Mesendoderm (in vitro differentiated cells): ENCODE measurements around the gene STK32B.

ENCODE experiments used
- DNase-seq: peaks from one replicate; pipeline ENCODE4 v3.0.0; 2013
- H2AK5ac ChIP-seq: 2 replicates; pipeline ENCODE4 v1.6.1; 2013; ENCODE audit warnings: low read length, inconsistent platforms
- H2BK120ac ChIP-seq: 2 replicates; pipeline ENCODE4 v1.6.1; 2013; ENCODE audit warnings: low read depth, mild to moderate bottlenecking, low read length, moderate library complexity, mixed read lengths
- H2BK15ac ChIP-seq: replicated peaks from 2 replicates; pipeline ENCODE4 v1.6.1; 2013; ENCODE audit warnings: low read depth, mild to moderate bottlenecking, moderate library complexity
- H2BK5ac ChIP-seq: 2 replicates; pipeline ENCODE4 v1.6.1; 2013; ENCODE audit warnings: low read length, inconsistent platforms
- H3K18ac ChIP-seq: 2 replicates; pipeline ENCODE4 v1.6.1; 2013; ENCODE audit warnings: mild to moderate bottlenecking, low read length, mixed read lengths
- H3K23ac ChIP-seq: one replicate; pipeline ENCODE4 v1.6.1; 2013; ENCODE audit warnings: low read length
- H3K27ac ChIP-seq: 2 replicates; pipeline ENCODE4 v1.5.1; 2013; ENCODE audit warnings: low read depth, mild to moderate bottlenecking, inconsistent platforms, low read length, moderate library complexity
- H3K27me3 ChIP-seq: 2 replicates; pipeline ENCODE4 v1.6.1; 2013; ENCODE audit warnings: low read length, control low read depth, mild to moderate bottlenecking, inconsistent platforms; ENCODE audit not compliant: insufficient read depth, poor library complexity
- H3K36me3 ChIP-seq: 2 replicates; pipeline ENCODE4 v1.6.1; 2013; ENCODE audit warnings: low read length, inconsistent platforms; ENCODE audit not compliant: control insufficient read depth, insufficient read depth
- H3K4ac ChIP-seq: one replicate; pipeline ENCODE4 v1.6.1; 2013; ENCODE audit warnings: low read depth, mild to moderate bottlenecking, low read length, moderate library complexity
- H3K4me1 ChIP-seq: 2 replicates; pipeline ENCODE4 v1.6.1; 2013; ENCODE audit warnings: low read depth, low read length, inconsistent platforms; ENCODE audit not compliant: control insufficient read depth
- H3K4me2 ChIP-seq: 2 replicates; pipeline ENCODE4 v1.6.1; 2013; ENCODE audit warnings: low read length
- H3K4me3 ChIP-seq: 2 replicates; pipeline ENCODE4 v1.5.1; 2013; ENCODE audit warnings: mild to moderate bottlenecking, low read length
- H3K56ac ChIP-seq: one replicate; pipeline ENCODE4 v1.6.1; 2013; ENCODE audit warnings: low read length
- H3K79me1 ChIP-seq: 2 replicates; pipeline ENCODE4 v1.6.1; 2013; ENCODE audit warnings: low read length, inconsistent platforms
- H3K79me2 ChIP-seq: 2 replicates; pipeline ENCODE4 v1.6.1; 2013; ENCODE audit warnings: mild to moderate bottlenecking, low read length; ENCODE audit not compliant: control insufficient read depth, insufficient read depth
- H3K9ac ChIP-seq: 2 replicates; pipeline ENCODE4 v1.6.1; 2013; ENCODE audit warnings: low read length, inconsistent platforms
- H4K5ac ChIP-seq: one replicate; pipeline ENCODE4 v1.6.1; 2013; ENCODE audit warnings: low read length
- H4K8ac ChIP-seq: one replicate; pipeline ENCODE4 v1.6.1; 2013; ENCODE audit warnings: low read depth, mild to moderate bottlenecking, control low read depth, low read length, moderate library complexity
- WGBS: extraction: QIAGEN DNeasy Blood & Tissue Kit; methylation state at CpG from one replicate; pipeline ENCODE4 v1.1.7; 2013; ENCODE audit warnings: low lambda C conversion rate, missing lambda C conversion rate; ENCODE audit not compliant: insufficient coverage; ENCODE audit errors: extremely low coverage; 5-methylcytosine and 5-hydroxymethylcytosine counted together

The STK32B gene

DNA sequence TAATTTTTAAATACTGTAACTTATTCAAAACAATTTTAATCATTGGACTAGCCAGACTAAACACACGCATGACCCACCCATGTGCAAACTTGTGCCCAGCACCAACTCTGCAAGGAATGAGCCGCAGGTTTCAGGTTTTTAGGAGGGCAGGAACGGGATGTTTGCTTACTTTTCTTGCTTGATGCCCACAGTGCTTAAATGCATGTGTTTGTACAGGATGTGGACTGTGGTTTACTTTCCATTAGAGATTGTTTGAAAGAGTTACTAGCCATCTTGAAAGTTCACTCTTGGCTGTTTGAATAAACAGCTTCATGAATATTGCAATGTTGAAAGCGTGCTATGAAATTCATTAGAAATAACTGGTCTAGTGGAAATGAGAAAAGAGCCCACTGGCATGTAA lies 83.3 kb downstream of the STK32B start:
- Histone ChIP-seq H3K56ac (no peak overlapping the region), H2BK15ac (no peak overlapping the region), H3K18ac (no peak overlapping the region), H3K4me1 (no peaks in the 10 kb centered on the region), H4K5ac (no peak overlapping the region), H3K27me3 (no peaks in the 10 kb centered on the region), H2AK5ac (no peak overlapping the region), H3K23ac (no peak overlapping the region), H3K4ac (no peak overlapping the region), H3K79me2 (no peaks in the 10 kb centered on the region), H3K9ac (no peak overlapping the region), H3K4me2 (no peak overlapping the region), H3K4me3 (no peak overlapping the region), H2BK120ac (no peak overlapping the region), H3K36me3 (no peaks in the 10 kb centered on the region), H4K8ac (no peak overlapping the region), H3K79me1 (no peaks in the 10 kb centered on the region), H2BK5ac (no peak overlapping the region), H3K27ac (no peak overlapping the region)
- no peak for DNase-seq
- WGBS = no CpG with 5 or more reads among the region's 4 CpGs

DNA sequence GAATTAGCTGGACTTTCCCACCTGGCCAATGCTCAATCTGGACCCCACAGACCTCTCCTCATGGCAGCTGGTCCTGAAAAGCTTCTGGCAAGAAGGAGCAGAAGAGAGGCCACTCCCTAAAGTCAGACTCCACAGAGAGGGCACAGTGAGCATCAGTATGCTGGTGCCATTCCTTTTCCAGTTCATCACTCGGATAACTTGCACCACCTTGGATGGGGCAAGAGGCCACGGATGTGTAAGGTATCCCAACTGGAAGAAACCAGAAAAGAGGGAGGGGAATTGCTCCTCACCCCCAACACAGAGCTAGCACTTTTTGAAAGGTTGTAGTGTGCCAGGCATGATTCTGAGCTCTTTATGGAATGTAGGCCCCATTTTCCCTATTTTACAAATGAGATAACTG lies 85.9 kb downstream of the STK32B start:
- Histone ChIP-seq H3K56ac (no peak overlapping the region), H4K8ac (no peak overlapping the region), H3K27me3 (no peaks in the 10 kb centered on the region), H3K79me1 (no peaks in the 10 kb centered on the region), H2BK5ac (no peak overlapping the region), H3K18ac (no peak overlapping the region), H3K27ac (no peak overlapping the region), H3K9ac (no peak overlapping the region), H3K79me2 (no peaks in the 10 kb centered on the region), H3K36me3 (no peaks in the 10 kb centered on the region), H3K4me1 (no peaks in the 10 kb centered on the region), H3K4ac (no peak overlapping the region), H2BK15ac (no peak overlapping the region), H4K5ac (no peak overlapping the region), H3K4me2 (no peak overlapping the region), H3K23ac (no peak overlapping the region), H3K4me3 (no peak overlapping the region), H2AK5ac (no peak overlapping the region), H2BK120ac (no peak overlapping the region)
- DNase-seq = no peak
- no CpG with 5 or more reads among the region's 2 CpGs for WGBS

DNA sequence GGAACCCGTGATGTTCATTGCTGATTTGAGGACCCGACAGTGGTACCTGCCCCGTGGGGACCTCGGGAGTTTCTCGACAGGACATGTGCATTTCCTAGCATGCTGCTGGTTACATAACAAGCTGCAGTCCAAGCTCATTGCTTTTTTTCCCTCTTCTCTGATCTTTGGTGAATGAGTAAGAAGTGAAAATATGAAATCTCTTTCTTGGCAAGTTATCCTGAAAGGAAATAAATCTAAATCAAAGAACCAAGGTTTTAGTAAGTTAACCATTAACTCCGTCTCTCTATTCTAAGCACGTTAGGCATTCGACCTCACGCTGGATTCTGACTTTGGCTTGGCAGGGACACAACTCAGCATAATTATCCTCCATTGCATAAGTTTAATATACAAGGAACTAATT lies 86.6 kb downstream of the STK32B start:
- DNase-seq = no peak
- Histone ChIP-seq H4K8ac (no peak overlapping the region), H3K23ac (no peak overlapping the region), H2BK5ac (no peak overlapping the region), H3K4me3 (no peak overlapping the region), H3K18ac (no peak overlapping the region), H2AK5ac (no peak overlapping the region), H3K4ac (no peak overlapping the region), H4K5ac (no peak overlapping the region), H3K56ac (no peak overlapping the region), H3K27ac (no peak overlapping the region), H3K9ac (no peak overlapping the region), H3K27me3 (no peaks in the 10 kb centered on the region), H2BK120ac (no peak overlapping the region), H2BK15ac (no peak overlapping the region), H3K79me2 (no peaks in the 10 kb centered on the region), H3K4me2 (no peak overlapping the region), H3K4me1 (no peaks in the 10 kb centered on the region), H3K36me3 (no peaks in the 10 kb centered on the region), H3K79me1 (no peaks in the 10 kb centered on the region)
- no CpG with 5 or more reads among the region's 9 CpGs for WGBS

DNA sequence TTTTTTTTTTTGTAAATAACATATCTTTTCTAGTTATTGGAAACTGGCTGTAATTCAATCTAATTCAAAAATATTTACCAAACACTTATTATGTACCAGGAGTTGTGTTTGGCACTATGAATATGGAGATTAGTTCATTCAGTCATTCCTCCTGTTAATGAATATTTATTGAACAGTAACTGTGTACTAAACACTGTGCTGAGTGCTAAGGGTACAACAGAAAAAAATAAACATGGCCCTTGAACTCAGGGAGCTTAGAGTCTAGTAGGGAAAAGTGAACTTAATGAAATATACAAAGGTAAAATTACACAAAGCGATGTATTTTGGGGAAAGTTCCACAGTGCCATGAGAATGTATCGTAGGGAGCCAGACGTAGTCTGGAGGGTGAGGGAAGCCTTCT lies 87.1 kb downstream of the STK32B start:
- no peak overlapping the region for H3K4ac ChIP-seq
- no peak overlapping the region for H3K9ac ChIP-seq
- H2AK5ac ChIP-seq = no peak overlapping the region
- H3K18ac ChIP-seq = no peak overlapping the region
- H2BK120ac ChIP-seq = no peak overlapping the region
- no peak overlapping the region for H2BK5ac ChIP-seq
- H2BK15ac ChIP-seq = no peak overlapping the region
- no peaks in the 10 kb centered on the region for H3K27me3 ChIP-seq
- no peaks in the 10 kb centered on the region for H3K4me1 ChIP-seq
- DNase-seq = no peak
- H3K4me2 ChIP-seq = no peak overlapping the region
- H3K27ac ChIP-seq = no peak overlapping the region
- no peak overlapping the region for H4K5ac ChIP-seq
- H3K23ac ChIP-seq = no peak overlapping the region
- H3K79me1 ChIP-seq = no peaks in the 10 kb centered on the region
- H3K79me2 ChIP-seq = no peaks in the 10 kb centered on the region
- no peak overlapping the region for H3K56ac ChIP-seq
- no peaks in the 10 kb centered on the region for H3K36me3 ChIP-seq
- H3K4me3 ChIP-seq = no peak overlapping the region
- no CpG with 5 or more reads among the region's 3 CpGs for WGBS
- H4K8ac ChIP-seq = no peak overlapping the region

- no peaks in the 10 kb centered on the region for H3K4me1 ChIP-seq
- H3K36me3 ChIP-seq = no peaks in the 10 kb centered on the region
- H4K8ac ChIP-seq = no peak overlapping the region
- no peaks in the 10 kb centered on the region for H3K79me1 ChIP-seq
- H3K56ac ChIP-seq = no peak overlapping the region
- no peak overlapping the region for H3K4ac ChIP-seq
- H3K9ac ChIP-seq = no peak overlapping the region
- H4K5ac ChIP-seq = no peak overlapping the region
- H2BK120ac ChIP-seq = no peak overlapping the region
- no peak overlapping the region for H3K18ac ChIP-seq
- no peak for DNase-seq
- no peak overlapping the region for H2BK5ac ChIP-seq
- H3K27ac ChIP-seq = no peak overlapping the region
- no CpG with 5 or more reads among the region's 2 CpGs for WGBS
- H3K27me3 ChIP-seq = no peaks in the 10 kb centered on the region
- H3K4me3 ChIP-seq = no peak overlapping the region
- no peak overlapping the region for H2AK5ac ChIP-seq
- H3K23ac ChIP-seq = no peak overlapping the region
- H2BK15ac ChIP-seq = no peak overlapping the region
- no peak overlapping the region for H3K4me2 ChIP-seq
- no peaks in the 10 kb centered on the region for H3K79me2 ChIP-seq
Measured at GRCh38 chr4:5139141-5139540, 87.9 kb downstream of the STK32B start.

DNA sequence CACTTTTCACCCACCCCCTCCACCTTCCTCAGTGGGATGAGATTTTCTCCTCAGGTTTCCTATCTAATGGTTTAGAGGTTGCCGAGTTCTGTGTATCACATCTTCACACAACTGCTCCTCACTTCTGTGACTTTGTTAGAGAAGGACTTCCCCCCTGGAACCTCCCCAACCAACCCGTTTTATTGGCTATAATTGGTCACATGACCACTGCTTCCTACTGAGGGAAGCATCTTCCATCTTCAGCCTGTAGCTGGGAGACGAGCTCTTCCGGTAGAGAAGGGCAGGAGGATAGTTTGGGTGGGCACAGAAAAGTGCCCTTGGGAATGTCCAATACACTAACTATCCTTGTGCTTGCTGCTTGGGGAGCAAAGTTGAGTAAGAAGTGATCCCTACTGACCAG lies 90.5 kb downstream of the STK32B start:
- no peaks in the 10 kb centered on the region for H3K79me2 ChIP-seq
- no peak overlapping the region for H3K56ac ChIP-seq
- H3K79me1 ChIP-seq = no peaks in the 10 kb centered on the region
- no peaks in the 10 kb centered on the region for H3K4me1 ChIP-seq
- no peak overlapping the region for H4K8ac ChIP-seq
- no CpG with 5 or more reads among the region's 4 CpGs for WGBS
- no peak overlapping the region for H2BK15ac ChIP-seq
- no peaks in the 10 kb centered on the region for H3K36me3 ChIP-seq
- H3K18ac ChIP-seq = no peak overlapping the region
- no peak overlapping the region for H3K27ac ChIP-seq
- no peak overlapping the region for H3K4ac ChIP-seq
- no peak overlapping the region for H2AK5ac ChIP-seq
- no peak overlapping the region for H3K9ac ChIP-seq
- DNase-seq = no peak
- H3K4me2 ChIP-seq = no peak overlapping the region
- no peaks in the 10 kb centered on the region for H3K27me3 ChIP-seq
- no peak overlapping the region for H3K4me3 ChIP-seq
- no peak overlapping the region for H2BK120ac ChIP-seq
- H2BK5ac ChIP-seq = no peak overlapping the region
- H3K23ac ChIP-seq = no peak overlapping the region
- no peak overlapping the region for H4K5ac ChIP-seq
